K562 (cell line): Measurements from ENCODE around the gene ERCC1. TPM values are rescaled to one million over a fixed set of nuclear protein-coding genes. Genes with fewer than 3 reads are reported as not detected.

Experiments used
- ADNP ChIP-seq: fragments of 200-800 bp; sonication (Bioruptor generic); IDR thresholded peaks from 2 replicates; pipeline ENCODE4 v1.6.1; 2016; ENCODE audit warnings: missing genetic modification characterization, missing compliant biosample characterization
- CBX3 ChIP-seq, 2 experiments: IDR thresholded peaks; 1 replicate in 1 of 2; 2 replicates in 1 of 2; pipeline ENCODE4 v1.6.1; 2012; ENCODE audit warnings: inconsistent platforms in 2 of 2, low read length in 2 of 2, borderline replicate concordance in 1 of 2, control low read depth in 1 of 2
- DMBX1 ChIP-seq: fragments of 250-450 bp; sonication (Bioruptor Pico); IDR thresholded peaks from 2 replicates; pipeline ENCODE4 v1.8.0; 2022; ENCODE audit warnings: inconsistent platforms, mild to moderate bottlenecking, moderate library complexity, borderline replicate concordance
- ESRRA ChIP-seq: fragments of 450-650 bp; IDR thresholded peaks from 2 replicates; pipeline ENCODE4 v1.6.1; 2014; ENCODE audit warnings: low read depth, mild to moderate bottlenecking, moderate library complexity, borderline replicate concordance
- HIVEP1 ChIP-seq: fragments of 250-450 bp; sonication (Bioruptor Pico); IDR thresholded peaks from 2 replicates; pipeline ENCODE4 v1.4.0; 2020; ENCODE audit warnings: mild to moderate bottlenecking
- HLTF ChIP-seq: fragments of 450-650 bp; IDR thresholded peaks from 2 replicates; pipeline ENCODE4 v1.6.1; 2016
- MCM5 ChIP-seq: fragments of 450-650 bp; IDR thresholded peaks from 2 replicates; pipeline ENCODE4 v1.6.1; 2016; ENCODE audit warnings: low read depth
- MYBL2 ChIP-seq, 2 experiments: fragments of 450-650 bp in 1 of 2; sonication (generic) in 1 of 2; formaldehyde crosslinking in 1 of 2; IDR thresholded peaks; 2 replicates each; pipeline versions ENCODE4 v1.6.1 to v1.8.1; 2017 to 2022; ENCODE audit warnings: borderline replicate concordance in 1 of 2, inconsistent platforms in 1 of 2, low read depth in 1 of 2, mild to moderate bottlenecking in 1 of 2, missing genetic modification reagents in 1 of 2, moderate library complexity in 1 of 2
- NFIC ChIP-seq: fragments of 450-650 bp; IDR thresholded peaks from 2 replicates; pipeline ENCODE4 v1.6.1; 2017; ENCODE audit warnings: mild to moderate bottlenecking, inconsistent platforms
- OTX1 ChIP-seq: fragments of 450-650 bp; formaldehyde crosslinking; IDR thresholded peaks from 2 replicates; pipeline ENCODE4 v1.4.0; 2022; ENCODE audit warnings: mild to moderate bottlenecking
- POLR2AphosphoS2 ChIP-seq: IDR thresholded peaks from 2 replicates; pipeline ENCODE4 v1.6.1; 2012; ENCODE audit warnings: low read length, improper control_type of control experiment
- PYGO2 ChIP-seq: fragments of 450-650 bp; IDR thresholded peaks from 2 replicates; pipeline ENCODE4 v1.6.1; 2016; ENCODE audit warnings: mild to moderate bottlenecking, missing genetic modification characterization, moderate library complexity, missing compliant biosample characterization
- SIN3A ChIP-seq, 2 experiments: fragments of 150-350 bp in 1 of 2; IDR thresholded peaks; 2 replicates each; pipeline ENCODE4 v1.6.1; 2011 to 2016; ENCODE audit warnings: borderline replicate concordance in 2 of 2, low read depth in 2 of 2, low read length in 2 of 2, mild to moderate bottlenecking in 2 of 2, moderate library complexity in 2 of 2; ENCODE audit not compliant: control insufficient read depth in 1 of 2
- TAL1 ChIP-seq: fragments of 450-650 bp; IDR thresholded peaks from 2 replicates; pipeline ENCODE4 v1.6.1; 2016; ENCODE audit warnings: mild to moderate bottlenecking
- TEAD4 ChIP-seq, 2 experiments: sonication (generic) in 1 of 2; formaldehyde crosslinking in 1 of 2; IDR thresholded peaks; 2 replicates each; pipeline versions ENCODE4 v1.6.1 to v1.8.0; 2012 to 2022; ENCODE audit warnings: borderline replicate concordance in 1 of 2, inconsistent platforms in 1 of 2, low read length in 1 of 2, mild to moderate bottlenecking in 1 of 2, missing genetic modification reagents in 1 of 2
- ZNF589 ChIP-seq: fragments of 200-800 bp; sonication (Bioruptor generic); IDR thresholded peaks from 2 replicates; pipeline ENCODE4 v1.6.1; 2016; ENCODE audit warnings: low read depth, missing genetic modification characterization, missing compliant biosample characterization
- ZNF668 ChIP-seq: fragments of 250-450 bp; sonication (Bioruptor Pico); IDR thresholded peaks from 2 replicates; pipeline ENCODE4 v1.8.0; 2022; ENCODE audit warnings: mild to moderate bottlenecking, inconsistent platforms
- polyA plus RNA-seq, 8 experiments: library from polyadenylated mRNA; depleted of rRNA in 4 of 8; stranded (reverse) in 5 of 8; unstranded in 3 of 8; fragments of >200 nt; fragmentation: Nextera tagmentation in 2 of 8; fragmentation: Illumina TruSeq in 1 of 8; extraction: Ambion mirVana in 2 of 8; extraction: Trizol in 1 of 8; gene quantifications; 2 replicates each; pipeline versions ENCODE4 v1.2.1 to v1.2.3, GENCODE V29; 2011 to 2014; ENCODE audit warnings: inconsistent platforms in 1 of 8, missing spikeins in 1 of 8
- total RNA-seq, 7 experiments: library from RNA; depleted of rRNA in 6 of 7; stranded (reverse); fragments of >200 nt in 6 of 7; fragmentation: Illumina TruSeq in 2 of 7; extraction: Trizol in 2 of 7; gene quantifications; 2 replicates each; pipeline versions ENCODE4 v1.2.1 to v1.2.3, GENCODE V29; 2011 to 2021; ENCODE audit warnings: low replicate concordance in 1 of 7
- TF ChIP-seq, protein P1 (sequence below): fragments of 450-650 bp; IDR thresholded peaks from 2 replicates; pipeline ENCODE4 v1.6.1; 2018; ENCODE audit not compliant: partially characterized antibody
- TF ChIP-seq, protein P2 (sequence below), 2 experiments: fragments of 450-650 bp; IDR thresholded peaks; 2 replicates each; pipeline ENCODE4 v1.6.1; 2016
- TF ChIP-seq, protein P3 (sequence below): fragments of 250-450 bp; sonication (Bioruptor Pico); IDR thresholded peaks from 2 replicates; pipeline ENCODE4 v1.5.0; 2020; ENCODE audit warnings: mild to moderate bottlenecking

ERCC1 gene
- total and polyA plus RNA-seq, 9 of the 15 experiments (the other 6 are each of a cell fraction or from before 2014, with no cell fraction given): 9.3 to 92.6 (median 60.0) TPM

DNA sequence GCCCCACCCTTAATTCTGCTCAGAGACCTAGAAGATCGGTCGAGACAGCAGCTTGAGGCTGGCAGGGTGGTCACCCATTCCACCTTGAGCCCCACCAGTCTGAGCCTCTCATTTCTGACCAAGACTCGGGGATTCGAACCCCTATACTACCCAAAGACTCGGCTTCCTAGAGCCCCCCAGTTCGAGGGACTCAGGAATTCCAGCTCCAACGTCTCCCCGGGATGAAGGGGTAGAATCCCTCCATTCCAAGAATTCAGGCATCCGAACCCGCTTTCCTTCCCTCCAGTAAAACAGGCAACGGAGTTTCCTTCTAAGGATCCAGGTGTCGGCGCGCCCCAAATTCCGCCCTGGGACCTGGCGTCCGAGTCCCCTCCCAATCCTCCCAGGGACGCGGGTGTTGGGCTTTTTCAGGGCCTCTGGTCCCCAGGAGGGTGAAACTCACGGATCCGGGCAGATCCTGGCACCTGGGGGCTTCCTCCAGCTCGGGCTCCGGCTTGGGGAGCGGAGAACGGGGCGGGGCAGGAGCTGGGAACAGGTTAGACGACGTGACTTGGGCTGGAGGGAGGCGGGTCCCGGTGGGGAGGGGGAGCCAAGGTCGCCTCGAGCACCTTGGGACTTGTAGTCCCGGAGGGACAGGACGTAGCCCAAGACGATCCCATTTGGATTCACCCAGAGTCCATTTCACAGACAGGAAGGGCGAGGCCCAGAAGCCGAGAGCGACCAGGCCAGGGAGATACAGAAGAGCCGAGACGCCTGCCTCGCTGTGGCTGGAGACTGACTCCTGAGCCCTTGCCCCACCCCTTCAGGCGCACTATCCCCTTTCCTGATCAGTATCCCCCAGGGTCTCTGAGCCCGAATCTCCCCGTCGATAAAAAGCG, 18.9 kb downstream of the ERCC1 start, which contains the start of gene PPP1R13L (continued):
- TF ChIP-seq OTX1 (CRISPR knock-in tag) (no peak), PYGO2 (tag) (no peak), MCM5 (no peak), CBX3 (IDR thresholded peaks at IDR 0.05; ENCODE audit: borderline replicate concordance in 1 of 2, low read length in 2 of 2) (0 out of 3 replicates have a peak, but pooled peaks of 1 of the 2 experiments have one; percentile 28), ZNF668 (peak; percentile 36; the same call in 1 of the 2 replicates), DMBX1 (0 out of 2 replicates have a peak, but pooled peaks have one; percentile 12), SIN3A (IDR thresholded peaks at IDR 0.05; ENCODE audit: borderline replicate concordance in 2 of 2, control insufficient read depth in 1 of 2, low read depth in 2 of 2, low read length in 2 of 2) (peak in 1 of 2 experiments; percentile 43; a peak in 1 of 4 replicates), ZNF589 (CRISPR knock-in tag) (no peak), HLTF (no peak), HIVEP1 (CRISPR knock-in tag) (no peak), TEAD4 (IDR thresholded peaks at IDR 0.05; ENCODE audit: low read length) (no peak), TEAD4 (CRISPR knock-in tag; IDR thresholded peaks at IDR 0.05; ENCODE audit: borderline replicate concordance) (0 out of 2 replicates have a peak, but pooled peaks have one; percentile 39), MYBL2 (IDR thresholded peaks at IDR 0.05; ENCODE audit: low read depth) (peak; percentile 47; the same call in 1 of the 2 replicates), MYBL2 (CRISPR knock-in tag; IDR thresholded peaks at IDR 0.05; ENCODE audit: borderline replicate concordance) (no peak), POLR2AphosphoS2 (no peak), ADNP (tag) (peak; percentile 94), ESRRA (peak; percentile 88), TAL1 (no peak; the same call in 1 of the 2 replicates), NFIC (peak; percentile 76)
- TF ChIP-seq, protein P1, sequence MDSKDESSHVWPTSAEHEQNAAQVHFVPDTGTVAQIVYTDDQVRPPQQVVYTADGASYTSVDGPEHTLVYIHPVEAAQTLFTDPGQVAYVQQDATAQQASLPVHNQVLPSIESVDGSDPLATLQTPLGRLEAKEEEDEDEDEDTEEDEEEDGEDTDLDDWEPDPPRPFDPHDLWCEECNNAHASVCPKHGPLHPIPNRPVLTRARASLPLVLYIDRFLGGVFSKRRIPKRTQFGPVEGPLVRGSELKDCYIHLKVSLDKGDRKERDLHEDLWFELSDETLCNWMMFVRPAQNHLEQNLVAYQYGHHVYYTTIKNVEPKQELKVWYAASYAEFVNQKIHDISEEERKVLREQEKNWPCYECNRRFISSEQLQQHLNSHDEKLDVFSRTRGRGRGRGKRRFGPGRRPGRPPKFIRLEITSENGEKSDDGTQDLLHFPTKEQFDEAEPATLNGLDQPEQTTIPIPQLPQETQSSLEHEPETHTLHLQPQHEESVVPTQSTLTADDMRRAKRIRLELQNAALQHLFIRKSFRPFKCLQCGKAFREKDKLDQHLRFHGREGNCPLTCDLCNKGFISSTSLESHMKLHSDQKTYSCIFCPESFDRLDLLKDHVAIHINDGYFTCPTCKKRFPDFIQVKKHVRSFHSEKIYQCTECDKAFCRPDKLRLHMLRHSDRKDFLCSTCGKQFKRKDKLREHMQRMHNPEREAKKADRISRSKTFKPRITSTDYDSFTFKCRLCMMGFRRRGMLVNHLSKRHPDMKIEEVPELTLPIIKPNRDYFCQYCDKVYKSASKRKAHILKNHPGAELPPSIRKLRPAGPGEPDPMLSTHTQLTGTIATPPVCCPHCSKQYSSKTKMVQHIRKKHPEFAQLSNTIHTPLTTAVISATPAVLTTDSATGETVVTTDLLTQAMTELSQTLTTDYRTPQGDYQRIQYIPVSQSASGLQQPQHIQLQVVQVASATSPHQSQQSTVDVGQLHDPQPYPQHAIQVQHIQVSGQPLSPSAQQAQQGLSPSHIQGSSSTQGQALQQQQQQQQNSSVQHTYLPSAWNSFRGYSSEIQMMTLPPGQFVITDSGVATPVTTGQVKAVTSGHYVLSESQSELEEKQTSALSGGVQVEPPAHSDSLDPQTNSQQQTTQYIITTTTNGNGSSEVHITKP: peak; percentile 83
- TF ChIP-seq, protein P2, sequence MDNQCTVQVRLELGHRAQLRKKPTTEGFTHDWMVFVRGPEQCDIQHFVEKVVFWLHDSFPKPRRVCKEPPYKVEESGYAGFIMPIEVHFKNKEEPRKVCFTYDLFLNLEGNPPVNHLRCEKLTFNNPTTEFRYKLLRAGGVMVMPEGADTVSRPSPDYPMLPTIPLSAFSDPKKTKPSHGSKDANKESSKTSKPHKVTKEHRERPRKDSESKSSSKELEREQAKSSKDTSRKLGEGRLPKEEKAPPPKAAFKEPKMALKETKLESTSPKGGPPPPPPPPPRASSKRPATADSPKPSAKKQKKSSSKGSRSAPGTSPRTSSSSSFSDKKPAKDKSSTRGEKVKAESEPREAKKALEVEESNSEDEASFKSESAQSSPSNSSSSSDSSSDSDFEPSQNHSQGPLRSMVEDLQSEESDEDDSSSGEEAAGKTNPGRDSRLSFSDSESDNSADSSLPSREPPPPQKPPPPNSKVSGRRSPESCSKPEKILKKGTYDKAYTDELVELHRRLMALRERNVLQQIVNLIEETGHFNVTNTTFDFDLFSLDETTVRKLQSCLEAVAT (IDR thresholded peaks at IDR 0.05): no peak
- TF ChIP-seq, protein P3, sequence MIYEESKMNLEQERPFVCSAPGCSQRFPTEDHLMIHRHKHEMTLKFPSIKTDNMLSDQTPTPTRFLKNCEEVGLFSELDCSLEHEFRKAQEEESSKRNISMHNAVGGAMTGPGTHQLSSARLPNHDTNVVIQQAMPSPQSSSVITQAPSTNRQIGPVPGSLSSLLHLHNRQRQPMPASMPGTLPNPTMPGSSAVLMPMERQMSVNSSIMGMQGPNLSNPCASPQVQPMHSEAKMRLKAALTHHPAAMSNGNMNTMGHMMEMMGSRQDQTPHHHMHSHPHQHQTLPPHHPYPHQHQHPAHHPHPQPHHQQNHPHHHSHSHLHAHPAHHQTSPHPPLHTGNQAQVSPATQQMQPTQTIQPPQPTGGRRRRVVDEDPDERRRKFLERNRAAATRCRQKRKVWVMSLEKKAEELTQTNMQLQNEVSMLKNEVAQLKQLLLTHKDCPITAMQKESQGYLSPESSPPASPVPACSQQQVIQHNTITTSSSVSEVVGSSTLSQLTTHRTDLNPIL (CRISPR knock-in tag): no peak
